HG03521 (cell line): ENCODE measurements around the gene PMEL.
"Not testable (repeated sequence)": the region's sequence is repeated elsewhere in the genome, so short reads cannot be mapped to it uniquely, and the experiment has no call there.

Source experiments
- ATAC-seq: cut with Tn5 transposase; IDR thresholded peaks from one replicate; pipeline ENCODE4 v1.9.1; 2021; ENCODE audit warnings: mild to moderate bottlenecking, moderate library complexity; ENCODE audit not compliant: unreplicated experiment

Gene PMEL

GRCh38 chr12:55965941-55966407 is at the start of gene PMEL:
Gene PMEL (minus strand): TSS chr12:55966042. CDS start chr12:55966011, 31 bp downstream.
- ATAC-seq = no peak

GRCh38 chr12:56014205-56014604 is 48.4 kb upstream of the PMEL start:
- ATAC-seq = no peak

GRCh38 chr12:56013482-56013881 is 47.6 kb upstream of the PMEL start:
- ATAC-seq = no peak

GRCh38 chr12:56011509-56012090 is 45.8 kb upstream of the PMEL start:
- ATAC-seq = no peak

GRCh38 chr12:56010111-56010570 is 44.3 kb upstream of the PMEL start:
- no peak for ATAC-seq

- ATAC-seq = peak; percentile 29
Observed at GRCh38 chr12:56007564-56008559, 42.0 kb upstream of the PMEL start.

- no peak for ATAC-seq
Observed at GRCh38 chr12:56004211-56004610, 38.4 kb upstream of the PMEL start.

GRCh38 chr12:56003376-56003775 is 37.5 kb upstream of the PMEL start:
- not testable (repeated sequence) for ATAC-seq

GRCh38 chr12:56001487-56002100 is 35.8 kb upstream of the PMEL start:
- ATAC-seq = no peak

- ATAC-seq = not testable (repeated sequence)
Observed at GRCh38 chr12:55999999-56000540, 34.2 kb upstream of the PMEL start.

- ATAC-seq = not testable (repeated sequence)
Observed at GRCh38 chr12:55999522-55999921, 33.7 kb upstream of the PMEL start.

- ATAC-seq = no peak
Observed at GRCh38 chr12:55997535-55997859, 31.7 kb upstream of the PMEL start.

- ATAC-seq = peak; percentile 99
Observed at GRCh38 chr12:55996715-55997534, 31.1 kb upstream of the PMEL start, which contains the start of gene SUOX. Gene SUOX (plus strand): TSS chr12:55997276. CDS start chr12:56002222, 4,946 bp downstream.

- ATAC-seq = no peak
Observed at GRCh38 chr12:55996201-55996714, 30.4 kb upstream of the PMEL start.

- no peak for ATAC-seq
Observed at GRCh38 chr12:55995366-55995765, 29.5 kb upstream of the PMEL start.

- no peak for ATAC-seq
Observed at GRCh38 chr12:55993230-55993853, 27.5 kb upstream of the PMEL start.

GRCh38 chr12:55991110-55991509 is 25.3 kb upstream of the PMEL start:
- no peak for ATAC-seq

- not testable (repeated sequence) for ATAC-seq
Observed at GRCh38 chr12:55985976-55986375, 20.1 kb upstream of the PMEL start.

- no peak for ATAC-seq
Observed at GRCh38 chr12:55985341-55985740, 19.5 kb upstream of the PMEL start.

GRCh38 chr12:55984861-55985260 is 19.0 kb upstream of the PMEL start:
- ATAC-seq = no peak
